BE2C (cell line): Measurements from ENCODE around the gene TANC1.

Source experiments
- DNase-seq: peaks from one replicate; pipeline ENCODE4 v3.0.0-alpha.2; 2020
- H3K27me3 ChIP-seq: fragments of 250-450 bp; sonication (Bioruptor Pico); 2 replicates; pipeline ENCODE4 v1.5.1; 2020; ENCODE audit warnings: mild to moderate bottlenecking
- H3K36me3 ChIP-seq: fragments of 250-450 bp; sonication (Bioruptor Pico); 2 replicates; pipeline ENCODE4 v1.5.1; 2020; ENCODE audit warnings: mild to moderate bottlenecking
- H3K4me1 ChIP-seq: fragments of 250-450 bp; sonication (Bioruptor Pico); 2 replicates; pipeline ENCODE4 v1.5.1; 2020
- H3K4me3 ChIP-seq: 2 replicates; pipeline ENCODE4 v1.5.1; 2011; ENCODE audit warnings: low read depth, low read length
- H3K9me3 ChIP-seq: fragments of 250-450 bp; sonication (Bioruptor Pico); 2 replicates; pipeline ENCODE4 v1.5.1; 2020
- TF ChIP-seq, protein P1 (sequence below): IDR thresholded peaks from 2 replicates; pipeline ENCODE4 v1.5.1; 2012; ENCODE audit warnings: mild to moderate bottlenecking, low read depth, low read length

Gene TANC1

DNA sequence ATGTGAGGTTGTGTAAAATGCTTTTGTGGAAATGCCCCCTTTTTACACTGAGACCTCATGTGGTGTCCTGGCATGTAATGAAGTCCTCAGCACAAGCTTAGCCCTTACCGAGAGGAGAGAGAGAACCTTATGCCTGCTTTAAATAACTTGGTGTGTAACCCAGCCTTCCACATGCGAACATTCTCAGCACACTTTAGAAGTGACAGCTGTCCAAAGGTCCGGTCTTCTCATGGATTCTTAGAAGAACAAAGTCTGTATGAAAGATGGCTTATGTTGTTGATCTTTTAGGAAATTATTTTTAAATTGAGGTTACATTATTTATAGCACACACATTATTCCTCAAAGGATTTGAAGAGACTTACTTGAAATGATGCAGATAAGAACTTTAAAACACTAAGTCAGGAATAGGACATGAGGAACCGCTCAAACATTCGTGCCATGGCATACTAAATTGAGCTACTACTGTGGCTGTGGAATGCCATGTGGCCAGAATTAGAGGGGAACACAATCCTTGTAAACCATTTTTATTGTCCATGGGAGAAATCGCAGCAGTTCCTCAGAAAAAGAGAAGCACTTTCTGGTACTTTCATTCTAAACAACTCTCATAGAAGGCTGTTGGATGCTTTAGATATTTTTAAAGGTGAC is 238.4 kb downstream of the TANC1 start:
- no peaks in the 10 kb centered on the region for H3K4me1 ChIP-seq
- no peaks in the 10 kb centered on the region for H3K9me3 ChIP-seq
- H3K4me3 ChIP-seq, result no peak overlapping the region
- H3K36me3 ChIP-seq, result no peaks in the 10 kb centered on the region
- no peak for DNase-seq
- TF ChIP-seq, protein P1, sequence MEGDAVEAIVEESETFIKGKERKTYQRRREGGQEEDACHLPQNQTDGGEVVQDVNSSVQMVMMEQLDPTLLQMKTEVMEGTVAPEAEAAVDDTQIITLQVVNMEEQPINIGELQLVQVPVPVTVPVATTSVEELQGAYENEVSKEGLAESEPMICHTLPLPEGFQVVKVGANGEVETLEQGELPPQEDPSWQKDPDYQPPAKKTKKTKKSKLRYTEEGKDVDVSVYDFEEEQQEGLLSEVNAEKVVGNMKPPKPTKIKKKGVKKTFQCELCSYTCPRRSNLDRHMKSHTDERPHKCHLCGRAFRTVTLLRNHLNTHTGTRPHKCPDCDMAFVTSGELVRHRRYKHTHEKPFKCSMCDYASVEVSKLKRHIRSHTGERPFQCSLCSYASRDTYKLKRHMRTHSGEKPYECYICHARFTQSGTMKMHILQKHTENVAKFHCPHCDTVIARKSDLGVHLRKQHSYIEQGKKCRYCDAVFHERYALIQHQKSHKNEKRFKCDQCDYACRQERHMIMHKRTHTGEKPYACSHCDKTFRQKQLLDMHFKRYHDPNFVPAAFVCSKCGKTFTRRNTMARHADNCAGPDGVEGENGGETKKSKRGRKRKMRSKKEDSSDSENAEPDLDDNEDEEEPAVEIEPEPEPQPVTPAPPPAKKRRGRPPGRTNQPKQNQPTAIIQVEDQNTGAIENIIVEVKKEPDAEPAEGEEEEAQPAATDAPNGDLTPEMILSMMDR, result no peak
- no peaks in the 10 kb centered on the region for H3K27me3 ChIP-seq

DNA sequence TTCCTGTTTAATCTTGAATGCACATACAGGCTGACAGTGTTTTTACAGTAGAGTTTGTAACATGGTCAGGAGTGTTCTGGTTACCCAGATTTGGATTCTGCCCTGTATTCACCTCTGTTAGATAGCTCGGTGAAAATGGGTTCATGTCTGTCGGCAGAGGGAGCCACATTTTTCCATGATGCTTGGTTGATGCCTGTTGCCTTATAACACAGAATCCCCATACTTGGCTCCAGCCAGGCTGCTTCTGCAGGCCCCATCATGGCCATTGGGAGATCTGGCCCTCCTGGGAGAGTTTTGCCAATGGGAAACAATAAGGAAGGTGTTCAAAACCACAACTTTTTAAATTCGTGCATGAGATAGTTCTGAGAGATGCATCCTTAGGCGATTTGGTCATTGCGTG is 240.0 kb downstream of the TANC1 start:
- no peaks in the 10 kb centered on the region for H3K4me1 ChIP-seq
- H3K9me3 ChIP-seq, result no peaks in the 10 kb centered on the region
- no peaks in the 10 kb centered on the region for H3K36me3 ChIP-seq
- TF ChIP-seq, protein P1, result no peak
- no peaks in the 10 kb centered on the region for H3K27me3 ChIP-seq
- no peak overlapping the region for H3K4me3 ChIP-seq
- no peak for DNase-seq

DNA sequence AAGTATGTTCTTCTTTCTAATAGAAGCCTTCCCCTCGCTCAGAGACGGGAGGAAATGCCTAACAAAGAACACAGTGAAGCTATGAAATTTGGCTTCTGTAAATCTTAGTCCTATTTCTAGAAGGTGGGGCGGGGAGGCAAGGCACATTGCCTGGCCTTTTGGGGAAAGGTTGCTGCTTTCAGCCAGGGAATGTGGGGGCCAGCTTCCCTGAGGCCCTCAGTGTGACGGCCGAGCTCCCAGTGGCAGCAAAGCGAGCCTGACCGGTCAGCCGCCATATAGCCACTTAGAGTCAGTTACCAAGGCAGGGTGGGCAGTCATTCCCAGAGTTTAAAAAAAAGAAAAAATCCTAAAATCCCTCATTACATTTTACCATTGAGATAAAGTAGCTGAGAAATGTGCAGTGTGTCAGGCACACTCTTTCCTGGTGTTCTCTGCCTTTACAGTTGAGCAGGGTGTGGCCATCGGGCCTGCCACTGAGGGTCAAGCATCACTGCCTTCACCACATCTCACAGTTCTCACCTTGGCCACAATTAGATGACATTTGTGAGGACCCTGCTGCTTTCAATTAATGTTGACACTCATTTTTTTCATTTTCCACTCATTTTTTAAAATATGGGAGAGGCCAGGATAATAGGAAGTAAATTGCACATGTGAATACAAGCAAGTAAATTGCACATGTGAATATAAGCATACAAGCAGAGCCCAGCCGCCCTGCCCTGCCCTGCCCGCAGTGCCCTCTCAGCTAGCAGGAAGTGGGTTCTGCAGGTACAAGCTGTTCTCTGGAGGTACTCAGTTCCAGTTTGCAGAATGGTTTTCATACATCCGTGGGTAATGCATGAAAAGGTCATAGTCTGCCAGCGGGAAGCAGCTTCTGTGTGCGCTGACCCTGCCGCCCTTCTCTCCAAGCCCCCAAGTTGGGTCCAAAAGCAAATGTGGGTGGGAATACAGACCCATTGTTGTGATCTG is 241.2 kb downstream of the TANC1 start:
- no peak for DNase-seq
- TF ChIP-seq, protein P1, result no peak
- Histone ChIP-seq H3K4me3 (no peak overlapping the region), H3K4me1 (no peaks in the 10 kb centered on the region), H3K27me3 (no peaks in the 10 kb centered on the region), H3K36me3 (no peaks in the 10 kb centered on the region), H3K9me3 (no peaks in the 10 kb centered on the region)

DNA sequence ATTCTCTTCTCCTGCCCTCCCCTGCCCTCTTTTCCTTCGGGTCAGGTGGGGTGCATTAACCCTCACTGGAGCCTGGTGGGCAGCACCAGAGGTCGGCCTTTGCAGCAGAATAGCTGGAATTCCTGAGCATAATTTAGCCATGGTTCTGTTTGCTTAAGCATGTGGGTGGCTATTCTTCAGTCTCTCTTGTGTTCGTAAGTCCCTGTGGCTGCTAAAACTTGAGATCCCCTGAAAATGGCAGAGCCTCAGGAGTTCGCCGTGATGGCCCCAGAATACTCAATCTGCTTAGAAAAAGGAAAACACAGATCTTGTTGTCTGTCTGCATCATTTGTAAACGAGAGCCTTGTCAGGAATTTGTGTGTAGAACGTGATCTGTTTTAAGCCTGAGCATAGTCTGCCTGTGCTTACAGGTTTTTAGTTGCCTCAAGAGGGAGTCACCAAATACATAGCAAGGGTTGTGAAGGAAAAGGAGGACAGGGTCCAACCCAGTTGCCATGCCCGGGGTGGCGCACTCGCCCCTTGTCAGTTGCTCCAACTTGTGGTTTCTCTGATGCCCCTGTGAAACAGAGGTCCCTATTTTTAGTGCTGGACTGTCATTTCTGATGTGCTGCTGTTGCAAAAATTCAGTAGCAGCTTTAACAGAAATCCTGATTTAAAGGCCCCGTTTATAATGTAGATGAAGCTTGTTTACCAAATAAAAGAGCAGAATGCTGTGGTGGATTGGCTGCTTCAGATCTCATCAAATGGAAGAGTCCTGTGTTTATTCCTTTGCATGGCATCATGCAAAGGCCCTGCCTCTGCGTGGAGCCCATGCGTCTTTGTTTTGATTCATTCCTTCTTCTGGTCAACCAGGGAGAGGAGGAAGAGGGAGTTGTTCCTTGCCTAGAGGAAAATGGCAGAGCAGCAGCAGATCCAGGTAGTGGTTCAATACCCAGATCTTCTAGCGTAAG is 243.3 kb downstream of the TANC1 start:
- no peak overlapping the region for H3K4me3 ChIP-seq
- H3K9me3 ChIP-seq, result no peaks in the 10 kb centered on the region
- TF ChIP-seq, protein P1, result no peak
- no peaks in the 10 kb centered on the region for H3K27me3 ChIP-seq
- no peaks in the 10 kb centered on the region for H3K4me1 ChIP-seq
- H3K36me3 ChIP-seq, result no peaks in the 10 kb centered on the region
- DNase-seq, result no peak

DNA sequence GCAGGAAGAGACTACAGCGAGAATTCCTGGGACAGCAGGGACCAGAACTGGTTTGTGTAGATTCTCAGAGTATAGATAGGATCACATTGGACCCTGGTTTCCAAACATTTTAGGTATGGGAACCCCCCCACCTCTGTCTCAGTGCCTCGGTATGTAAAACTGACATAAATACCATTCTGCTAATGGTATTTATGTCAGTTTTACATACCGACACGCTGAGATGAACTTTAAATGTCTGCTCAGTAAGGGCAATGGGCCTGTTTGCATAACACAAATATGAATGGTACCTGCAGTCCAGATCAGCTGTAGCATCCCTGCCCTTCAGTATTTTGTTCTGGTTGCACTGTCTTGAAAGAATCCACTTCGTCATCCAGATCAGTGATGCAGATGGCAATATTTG is 244.9 kb downstream of the TANC1 start:
- TF ChIP-seq, protein P1, result no peak
- Histone ChIP-seq H3K4me3 (no peak overlapping the region), H3K4me1 (no peaks in the 10 kb centered on the region), H3K27me3 (no peaks in the 10 kb centered on the region), H3K36me3 (no peaks in the 10 kb centered on the region), H3K9me3 (no peaks in the 10 kb centered on the region)
- no peak for DNase-seq
